ENCODE results near the gene DCP2. TPM values are rescaled to one million over a fixed set of nuclear protein-coding genes. Genes with fewer than 3 reads are reported as not detected.
A peak's percentile ranks its signal among the peaks of the same experiment; 100 is the strongest.

The DCP2 gene
- total and polyA plus RNA-seq, 9 donors: 12.4 to 58.7 (median 40.6) TPM

GRCh38 chr5:113027431-113027830 is 50.8 kb downstream of the DCP2 start:
- Histone ChIP-seq H3K27ac (no peak overlapping the region), H3K9me3 (no peaks in the 10 kb centered on the region), H3K4me3 (no peak overlapping the region), H3K36me3 (no peaks in the 10 kb centered on the region), H3K27me3 (no peaks in the 10 kb centered on the region), H3K4me1 (ENCODE audit: insufficient read depth) (no peaks in the 10 kb centered on the region)
- 78 to 90% (median 81%) methylated on average over 5 of the region's 5 CpGs for WGBS, 3 donors
- DNase-seq: no peak
- intact Hi-C loops (cut with DNase I): no loop called here
- TF ChIP-seq POLR2A (IDR thresholded peaks at IDR 0.05) (no peak), EP300 (IDR thresholded peaks at IDR 0.05) (no peak), CTCF (IDR thresholded peaks at IDR 0.05) (no peak)

GRCh38 chr5:113029614-113030013 is 53.0 kb downstream of the DCP2 start:
- H3K9me3 ChIP-seq: no peaks in the 10 kb centered on the region
- H3K36me3 ChIP-seq: no peaks in the 10 kb centered on the region
- DNase-seq: no peak
- 68 to 71% (median 68%) methylated on average over 6 of the region's 6 CpGs for WGBS, 3 donors
- peaks cover 4% of the 10 kb centered on the region for H3K4me1 ChIP-seq (ENCODE audit: insufficient read depth)
- H3K4me3 ChIP-seq: no peak overlapping the region
- TF ChIP-seq CTCF (IDR thresholded peaks at IDR 0.05) (no peak), EP300 (IDR thresholded peaks at IDR 0.05) (no peak), POLR2A (IDR thresholded peaks at IDR 0.05) (no peak)
- H3K27me3 ChIP-seq: no peaks in the 10 kb centered on the region
- H3K27ac ChIP-seq: no peak overlapping the region
- intact Hi-C loops (cut with DNase I): no loop called here

- H3K9me3 ChIP-seq: no peaks in the 10 kb centered on the region
- no peaks in the 10 kb centered on the region for H3K36me3 ChIP-seq
- H3K4me3 ChIP-seq: no peak overlapping the region
- H3K27ac ChIP-seq: no peak overlapping the region
- WGBS, 3 donors: 38 to 56% (median 48%) methylated on average over 8 of the region's 8 CpGs
- intact Hi-C loops (cut with DNase I): no loop called here
- no peaks in the 10 kb centered on the region for H3K27me3 ChIP-seq
- DNase-seq: peak in 1 of 5 donors; percentile 21
- H3K4me1 ChIP-seq (ENCODE audit: insufficient read depth): peaks cover 4% of the 10 kb centered on the region
- TF ChIP-seq CTCF (IDR thresholded peaks at IDR 0.05) (no peak), EP300 (IDR thresholded peaks at IDR 0.05) (no peak), POLR2A (IDR thresholded peaks at IDR 0.05) (no peak)
Observed at GRCh38 chr5:113031104-113031503, 54.5 kb downstream of the DCP2 start.

GRCh38 chr5:113031557-113031956 is 55.0 kb downstream of the DCP2 start:
- TF ChIP-seq EP300 (IDR thresholded peaks at IDR 0.05) (no peak), CTCF (IDR thresholded peaks at IDR 0.05) (no peak), POLR2A (IDR thresholded peaks at IDR 0.05) (no peak)
- WGBS, 3 donors: 62 to 64% (median 63%) methylated on average over 2 of the region's 2 CpGs
- Histone ChIP-seq H3K36me3 (no peaks in the 10 kb centered on the region), H3K27ac (peak overlapping the region in 1 of 2 donors; percentile 28), H3K9me3 (no peaks in the 10 kb centered on the region), H3K4me3 (no peak overlapping the region), H3K4me1 (ENCODE audit: insufficient read depth) (peaks cover 4% of the 10 kb centered on the region), H3K27me3 (no peaks in the 10 kb centered on the region)
- intact Hi-C loops (cut with DNase I): no loop called here
- peak in 1 of 5 donors; percentile 30 for DNase-seq
